Measurements from ENCODE around the gene ZNF426. TPM values are rescaled to one million over a fixed set of nuclear protein-coding genes. Genes with fewer than 3 reads are reported as not detected.

The ZNF426 gene
- total RNA-seq: 17.0 and 18.6 TPM in 2 replicates

DNA sequence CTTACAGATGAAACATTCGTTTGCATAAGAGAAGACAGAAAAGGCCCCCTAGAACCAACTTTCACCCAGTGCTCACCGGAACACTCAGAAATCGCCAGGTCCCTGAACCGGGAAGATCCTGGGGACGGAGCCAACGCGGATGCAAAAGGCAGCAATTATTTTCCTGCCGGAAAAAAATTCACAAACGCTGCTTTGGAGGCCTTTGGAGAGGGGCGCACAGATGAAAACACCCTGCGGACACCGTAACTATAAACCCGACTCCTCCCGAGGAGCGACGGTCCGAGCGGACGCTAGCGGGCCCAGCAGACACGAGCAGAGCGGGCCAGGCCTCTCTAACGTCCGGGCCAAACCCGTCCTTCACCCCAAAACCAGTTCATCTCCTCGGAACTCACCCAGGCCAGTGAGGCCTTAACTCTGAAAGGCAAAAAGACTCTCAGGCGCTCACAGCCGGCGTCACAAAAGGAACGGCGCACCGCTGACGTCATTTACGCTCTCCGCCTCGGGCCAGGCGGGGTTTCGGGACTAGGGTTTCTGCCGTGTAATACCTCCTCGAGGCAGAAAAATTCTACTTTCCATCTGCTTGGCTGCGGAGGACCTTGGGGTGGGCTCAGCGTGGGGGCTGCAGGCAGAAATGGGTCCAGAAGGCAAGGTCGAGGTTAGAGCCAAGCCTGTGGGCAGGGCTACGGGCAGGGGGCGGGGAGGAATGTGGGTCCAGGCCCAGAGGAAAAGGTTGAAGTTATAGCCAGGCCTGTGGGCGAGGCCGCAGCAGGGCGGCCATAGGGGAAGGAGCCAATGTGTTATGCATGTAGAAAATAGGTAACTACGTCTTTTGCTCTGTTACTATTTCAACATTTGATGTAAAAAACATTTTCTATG is at the start of gene ZNF426:
Gene ZNF426 (minus strand): TSS at position 463 of the 876 bp plus-strand sequence. CDS start 2,413 bp downstream, outside the sequence.

DNA sequence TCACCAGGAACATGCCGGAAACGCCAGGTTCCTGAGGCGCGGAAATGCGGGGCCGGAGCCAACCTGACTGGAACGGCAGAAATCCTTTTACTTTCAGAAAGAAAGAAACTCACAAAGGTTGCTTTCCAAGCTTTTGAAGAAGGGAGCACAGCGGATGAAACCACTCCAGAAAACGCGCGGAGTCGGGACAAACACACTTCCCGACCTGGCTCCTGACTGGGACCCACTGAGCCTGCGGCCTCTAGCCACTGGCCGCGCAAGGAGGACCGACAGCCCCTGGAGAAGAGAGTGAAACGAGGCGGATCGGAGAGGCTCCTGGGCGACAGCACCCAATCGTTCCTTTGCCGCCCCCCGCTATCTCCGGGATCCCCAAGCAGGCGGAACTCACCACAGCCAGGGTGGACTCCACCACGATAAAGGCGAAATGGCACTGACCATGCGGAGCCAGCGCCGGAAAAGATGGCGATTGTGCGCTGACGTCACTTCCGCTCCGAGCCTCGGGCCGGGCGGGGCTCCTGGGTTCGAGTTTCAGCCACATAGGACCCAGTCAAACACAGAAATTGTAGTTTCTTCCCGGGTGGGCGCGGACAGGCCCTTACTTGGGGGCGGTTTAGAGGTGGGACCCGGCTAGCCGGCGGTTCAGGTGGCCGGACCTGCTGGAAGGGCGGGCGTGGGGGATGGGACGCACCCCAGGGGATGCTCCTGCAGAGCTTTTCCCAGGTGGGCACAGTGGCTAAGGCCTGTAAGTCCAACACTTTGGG is 45.8 kb upstream of the ZNF426 start, which contains the start of gene ZNF121:
Gene ZNF121 (minus strand): TSS at position 432 of the 761 bp plus-strand sequence. CDS start 16,407 bp downstream, outside the sequence.

DNA sequence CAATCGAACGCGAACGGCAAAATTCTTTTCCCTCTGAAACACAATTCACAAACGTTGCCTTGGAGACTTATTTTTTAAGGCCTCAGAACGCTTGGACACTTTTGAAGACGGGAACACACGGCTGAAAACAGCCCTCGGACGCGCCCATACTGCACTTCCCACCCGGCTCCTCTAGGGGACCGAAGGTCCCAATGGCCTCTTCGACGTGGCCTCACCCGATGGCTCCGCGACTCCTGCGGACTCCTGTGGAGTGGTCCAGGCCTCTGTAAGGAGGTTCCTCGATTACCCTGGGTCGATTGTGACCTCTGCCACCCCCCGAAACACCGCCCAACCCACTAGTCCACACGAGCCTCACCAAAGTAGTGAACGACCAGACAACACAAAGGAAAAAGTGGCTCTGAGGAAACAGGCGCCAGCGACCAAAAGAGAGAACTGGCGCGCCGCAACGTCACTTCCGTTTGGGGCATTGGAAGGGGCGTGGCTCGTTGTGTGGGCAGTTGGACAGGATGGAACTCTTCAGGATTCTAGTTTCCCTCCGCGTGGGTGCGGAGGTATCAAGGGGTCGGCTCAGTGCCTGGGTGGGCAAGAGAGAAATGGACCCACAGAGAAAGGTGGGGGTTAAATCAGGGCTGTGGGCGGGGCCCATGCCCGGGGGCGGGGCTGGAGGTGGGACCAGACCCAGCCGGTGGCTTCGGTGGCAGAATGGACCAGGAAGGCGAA is 40.1 kb downstream of the ZNF426 start, which contains the start of gene ZNF560:
Gene ZNF560 (minus strand): TSS at position 434 of the 720 bp plus-strand sequence. CDS start 23,303 bp downstream, outside the sequence.

Other genes with a start within 250 kb of the ZNF426 start
- 3.1 and 10.3 TPM in 2 replicates for gene ZNF699, start 228.8 kb downstream of the ZNF426 start, total RNA-seq
- gene ZNF559, start 214.5 kb downstream of the ZNF426 start, total RNA-seq: 11.1 and 14.1 TPM in 2 replicates
- gene ZNF177, start 175.6 kb downstream of the ZNF426 start, total RNA-seq: 0.72 and 1.2 TPM in 2 replicates
- 8.3 and 8.7 TPM in 2 replicates for gene ZNF266, start 103.1 kb downstream of the ZNF426 start, total RNA-seq
- under 0.01 and 0.47 TPM in 2 replicates for gene ZNF560, start 40.0 kb downstream of the ZNF426 start, total RNA-seq
- 34.4 and 41.8 TPM in 2 replicates for gene ZNF121, start 45.9 kb upstream of the ZNF426 start, total RNA-seq
- 27.2 and 50.5 TPM in 2 replicates for gene ZNF561, start 82.6 kb upstream of the ZNF426 start, total RNA-seq
- gene ZNF562, start 136.5 kb upstream of the ZNF426 start, total RNA-seq: 17.3 and 27.2 TPM in 2 replicates
- 5.7 and 7.8 TPM in 2 replicates for gene ZNF846, start 230.1 kb upstream of the ZNF426 start, total RNA-seq

Data from endothelial cell of coronary artery (primary cell).